Ascending aorta (tissue), 2 donors: Measurements from ENCODE around the gene ACTN1. TPM values are rescaled to one million over a fixed set of nuclear protein-coding genes. Genes with fewer than 3 reads are reported as not detected.
A peak's percentile ranks its signal among the peaks of the same experiment; 100 is the strongest.

Experiments used
- DNase-seq, 2 donors: peaks; one replicate each; pipeline ENCODE4 v3.0.0-alpha.2; 2019; ENCODE audit warnings: low spot score in 2 of 2
- H3K27ac ChIP-seq, 2 donors: fragments of 200-600 bp; sonication (generic); one replicate each; pipeline ENCODE4 v1.5.1; 2016 to 2017; ENCODE audit warnings: mild to moderate bottlenecking in 1 of 2
- H3K27me3 ChIP-seq: fragments of 200-600 bp; sonication (generic); one replicate; pipeline ENCODE4 v1.5.1; 2017
- H3K36me3 ChIP-seq, 2 donors: fragments of 200-600 bp; sonication (generic); one replicate each; pipeline ENCODE4 v1.5.1; 2016
- H3K4me1 ChIP-seq, 2 donors: fragments of 200-600 bp; sonication (generic); one replicate each; pipeline ENCODE4 v1.5.1; 2016 to 2017; ENCODE audit warnings: mild to moderate bottlenecking in 1 of 2
- H3K4me3 ChIP-seq, 2 donors: fragments of 200-600 bp; sonication (generic); one replicate each; pipeline ENCODE4 v1.5.1; 2016 to 2017; ENCODE audit warnings: mild to moderate bottlenecking in 1 of 2
- H3K9me3 ChIP-seq, 2 donors: fragments of 200-600 bp; sonication (generic); one replicate each; pipeline ENCODE4 v1.5.1; 2016
- CTCF ChIP-seq, 3 experiments: fragments of 200-600 bp in 2 of 3; fragments of 450-650 bp in 1 of 3; sonication (generic) in 2 of 3; IDR thresholded peaks; one replicate each; pipeline ENCODE4 v1.5.1; 2016 to 2019; ENCODE audit warnings: antibody characterized with exemption in 3 of 3, mild to moderate bottlenecking in 1 of 3, moderate library complexity in 1 of 3
- intact Hi-C: fragments of 100-400 bp; cut with DNase I; formaldehyde crosslinking; loops from one replicate; pipeline ENCODE4 v1.15.1; 2023
- total RNA-seq: library from RNA; depleted of rRNA; stranded (reverse); fragments of >200 nt; gene quantifications from one replicate; pipeline ENCODE4 v1.1.0, GENCODE V29; 2016

The ACTN1 gene
- total RNA-seq, 1 donor from 2014 or later, result 814 TPM

DNA sequence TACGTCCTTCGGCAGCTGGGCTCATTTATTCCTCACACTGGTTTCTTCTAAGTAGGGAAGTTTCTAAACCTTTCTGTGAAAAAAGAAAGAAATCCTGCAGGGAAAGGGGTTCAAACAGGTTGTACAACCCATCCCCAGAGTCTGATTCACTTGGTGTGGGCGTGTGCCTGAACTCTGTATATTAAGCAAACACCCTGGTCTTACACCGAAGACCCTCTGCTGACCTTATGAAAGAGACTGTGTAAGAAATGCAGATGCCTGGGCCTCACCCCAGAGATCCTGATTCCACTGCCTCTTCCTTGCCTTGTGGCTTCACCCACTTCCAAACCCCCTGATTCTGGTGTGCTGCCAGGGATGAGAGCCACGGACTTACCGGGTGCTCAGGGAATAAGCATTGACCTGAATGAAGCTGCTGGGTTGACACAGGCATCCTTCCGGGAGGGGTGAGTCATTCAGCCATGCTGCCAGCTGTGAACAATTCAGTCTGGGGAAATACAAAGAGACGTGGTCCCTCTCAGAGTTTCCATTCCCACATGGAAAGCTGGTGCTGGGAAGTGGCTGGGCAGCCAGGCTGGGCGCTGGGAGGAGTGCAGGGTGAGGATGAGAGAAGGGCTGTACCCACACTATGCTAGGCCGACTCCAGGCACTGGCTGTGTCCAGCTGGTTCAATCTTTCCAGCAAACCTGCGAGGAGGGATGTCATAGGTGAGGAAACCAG lies 26.5 kb upstream of the ACTN1 start:
- Histone ChIP-seq H3K36me3 (no peaks in the 10 kb centered on the region), H3K27ac (peak overlapping the region; percentile 75 to 81), H3K27me3 (no peaks in the 10 kb centered on the region), H3K4me3 (peak overlapping the region in 1 of 2 donors; percentile 10), H3K9me3 (no peaks in the 10 kb centered on the region), H3K4me1 (peaks cover 10 to 31% of the 10 kb centered on the region in 2 donors)
- TF ChIP-seq CTCF (IDR thresholded peaks at IDR 0.05), result no peak
- intact Hi-C loops, result loop anchor here (1.0 to 2.0 kb wide), 2 partner anchors 25 to 37 kb away; no protein-coding TSS in a partner anchor
- DNase-seq, result peak; percentile 73 to 97

DNA sequence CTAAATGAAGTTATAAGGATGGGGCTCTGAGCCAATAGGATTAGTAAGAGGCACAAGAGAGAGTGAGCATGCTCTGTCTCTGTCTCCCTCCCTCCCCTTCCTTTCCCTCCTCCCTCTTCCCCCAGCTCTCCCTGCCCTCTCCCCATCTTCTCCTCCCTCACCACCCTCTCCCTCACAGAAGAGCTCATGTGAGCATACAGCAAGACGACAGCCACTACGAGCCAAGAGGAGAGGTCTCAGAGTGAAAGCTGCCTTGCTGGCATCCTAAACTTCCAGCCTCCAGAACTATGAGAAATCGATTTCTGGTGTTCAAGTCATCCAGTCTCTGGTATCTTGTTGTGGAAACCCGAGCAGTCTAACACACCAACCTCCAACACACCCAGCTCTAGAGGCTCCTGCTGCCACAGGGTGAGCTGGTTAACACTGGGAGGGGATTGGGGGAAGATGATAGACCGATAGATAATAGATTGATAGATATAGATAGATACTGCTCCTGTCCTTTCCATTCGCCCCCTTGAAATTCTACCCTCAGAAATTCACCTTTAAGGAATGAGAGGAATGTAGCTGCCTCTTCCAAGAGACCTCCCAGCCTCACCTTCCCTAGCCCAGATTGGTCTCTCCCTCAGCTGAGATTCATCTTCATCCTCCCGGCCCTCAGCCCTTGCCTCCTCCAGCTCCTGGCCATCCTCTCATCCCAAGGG lies 25.8 kb upstream of the ACTN1 start:
- DNase-seq, result no peak
- no peaks in the 10 kb centered on the region for H3K27me3 ChIP-seq
- no peaks in the 10 kb centered on the region for H3K9me3 ChIP-seq
- intact Hi-C loops, result loop anchor here (1.0 to 2.0 kb wide), 2 partner anchors 25 to 38 kb away; no protein-coding TSS in a partner anchor
- peak overlapping the region; percentile 75 to 81 for H3K27ac ChIP-seq
- no peaks in the 10 kb centered on the region for H3K36me3 ChIP-seq
- H3K4me3 ChIP-seq, result peak overlapping the region in 1 of 2 donors; percentile 10
- no peak for TF ChIP-seq CTCF (IDR thresholded peaks at IDR 0.05)
- H3K4me1 ChIP-seq, result peaks cover 10 to 31% of the 10 kb centered on the region in 2 donors

DNA sequence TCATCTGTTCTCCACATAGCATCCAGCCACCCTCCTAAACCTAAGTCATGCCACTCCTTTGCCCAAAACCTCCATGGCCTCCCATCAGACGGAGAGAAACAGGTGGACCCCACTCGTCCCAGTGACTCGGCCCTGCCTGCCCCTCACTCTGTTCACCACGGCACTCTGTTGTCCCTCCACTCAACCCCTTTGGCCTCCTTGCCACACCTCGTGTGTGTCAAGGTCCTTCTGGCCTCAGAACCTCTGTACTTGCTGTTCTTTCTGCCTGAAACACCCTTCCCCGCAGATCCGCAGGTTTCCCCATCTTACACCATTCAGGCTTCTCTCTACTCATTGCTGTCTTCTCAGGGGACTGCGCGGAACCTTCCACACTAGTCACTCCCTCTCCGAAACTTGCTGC lies 24.5 kb upstream of the ACTN1 start:
- Histone ChIP-seq H3K27ac (no peak overlapping the region), H3K36me3 (no peaks in the 10 kb centered on the region), H3K27me3 (no peaks in the 10 kb centered on the region), H3K4me1 (peaks cover 10 to 28% of the 10 kb centered on the region in 2 donors), H3K9me3 (no peaks in the 10 kb centered on the region), H3K4me3 (no peak overlapping the region)
- TF ChIP-seq CTCF (IDR thresholded peaks at IDR 0.05), result no peak
- DNase-seq, result no peak
- intact Hi-C loops, result loop anchor here (2.0 kb wide), 1 partner anchor 39 kb away; no protein-coding TSS in a partner anchor

DNA sequence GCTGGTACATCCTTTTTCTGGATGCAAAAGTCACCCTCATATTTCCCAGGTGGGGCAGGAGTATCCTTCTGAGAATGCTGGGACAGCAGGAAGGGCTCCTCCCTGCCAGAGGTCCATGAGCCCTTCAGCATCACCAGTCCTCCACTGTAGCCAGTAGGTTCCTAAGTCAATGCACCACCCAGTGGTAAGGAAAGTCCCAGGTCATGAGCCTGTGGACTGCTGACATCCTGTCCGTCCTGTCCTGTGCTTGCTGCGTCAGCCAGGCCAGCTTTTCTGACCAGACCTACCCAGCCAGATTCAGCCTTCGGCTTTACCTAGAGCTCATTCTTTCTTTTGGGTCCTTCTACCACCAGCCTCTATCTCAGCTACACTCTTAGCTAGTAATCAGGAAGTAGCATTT lies 23.0 kb upstream of the ACTN1 start:
- Histone ChIP-seq H3K27me3 (no peaks in the 10 kb centered on the region), H3K4me3 (no peak overlapping the region), H3K4me1 (peaks cover 10 to 16% of the 10 kb centered on the region in 2 donors), H3K36me3 (no peaks in the 10 kb centered on the region), H3K9me3 (no peaks in the 10 kb centered on the region), H3K27ac (no peak overlapping the region)
- peak in 2 of 3 experiments; percentile 22 to 32 for TF ChIP-seq CTCF (IDR thresholded peaks at IDR 0.05)
- intact Hi-C loops, result no loop called here
- peak in 1 of 2 donors; percentile 74 for DNase-seq

- H3K4me3 ChIP-seq, result no peak overlapping the region
- H3K27me3 ChIP-seq, result no peaks in the 10 kb centered on the region
- H3K9me3 ChIP-seq, result no peaks in the 10 kb centered on the region
- intact Hi-C loops, result no loop called here
- TF ChIP-seq CTCF (IDR thresholded peaks at IDR 0.05), result no peak
- H3K27ac ChIP-seq, result no peak overlapping the region
- peaks cover 10 to 15% of the 10 kb centered on the region in 2 donors for H3K4me1 ChIP-seq
- DNase-seq, result no peak
- no peaks in the 10 kb centered on the region for H3K36me3 ChIP-seq
Measured at GRCh38 chr14:69001375-69001774, 22.3 kb upstream of the ACTN1 start.
